Loucy (cell line): Measurements from ENCODE around the gene CACNA1C.

Experiments used
- H2AFZ ChIP-seq: fragments of 200-600 bp; sonication (generic); 2 replicates; pipeline ENCODE4 v1.6.0; 2016; ENCODE audit warnings: antibody characterized with exemption, mild to moderate bottlenecking, low read length, moderate library complexity
- H3F3A ChIP-seq: fragments of 200-600 bp; 2 replicates; pipeline ENCODE4 v1.6.0; 2016; ENCODE audit warnings: antibody characterized with exemption, low read depth, mild to moderate bottlenecking
- H3K27me3 ChIP-seq: fragments of 200-600 bp; sonication (generic); 2 replicates; pipeline ENCODE4 v1.6.1; 2014; ENCODE audit warnings: low read length, mild to moderate bottlenecking; ENCODE audit not compliant: insufficient read depth, poor library complexity, severe bottlenecking
- H3K36me3 ChIP-seq: fragments of 200-600 bp; sonication (generic); 2 replicates; pipeline ENCODE4 v1.6.1; 2016; ENCODE audit warnings: low read length; ENCODE audit not compliant: insufficient read depth
- H3K4me1 ChIP-seq: fragments of 200-600 bp; sonication (generic); 2 replicates; pipeline ENCODE4 v1.5.1; 2014; ENCODE audit warnings: low read length, mild to moderate bottlenecking; ENCODE audit not compliant: insufficient read depth, poor library complexity, severe bottlenecking
- H3K4me2 ChIP-seq: fragments of 200-600 bp; sonication (generic); 2 replicates; pipeline ENCODE4 v1.6.0; 2014; ENCODE audit warnings: antibody characterized with exemption, low read length, low read depth, mild to moderate bottlenecking; ENCODE audit not compliant: poor library complexity, severe bottlenecking
- H3K4me3 ChIP-seq: fragments of 200-600 bp; sonication (generic); 2 replicates; pipeline ENCODE4 v1.5.1; 2014; ENCODE audit warnings: low read length, mild to moderate bottlenecking, mixed read lengths; ENCODE audit not compliant: poor library complexity, severe bottlenecking
- H3K79me2 ChIP-seq: fragments of 200-600 bp; sonication (generic); 2 replicates; pipeline ENCODE4 v1.6.1; 2014; ENCODE audit warnings: low read length; ENCODE audit not compliant: insufficient read depth
- H3K9ac ChIP-seq: fragments of 200-600 bp; sonication (generic); 2 replicates; pipeline ENCODE4 v1.6.0; 2014; ENCODE audit warnings: mild to moderate bottlenecking, low read depth, low read length, moderate library complexity; ENCODE audit not compliant: poor library complexity, severe bottlenecking
- H3K9me2 ChIP-seq: fragments of 200-600 bp; sonication (generic); replicated peaks from 2 replicates; pipeline ENCODE4 v1.6.1; 2016; ENCODE audit warnings: low read depth, low read length, mixed read lengths
- H3K9me3 ChIP-seq: fragments of 200-600 bp; sonication (generic); 2 replicates; pipeline ENCODE4 v1.6.1; 2014; ENCODE audit warnings: mild to moderate bottlenecking, antibody characterized with exemption, low read length, low read depth; ENCODE audit not compliant: insufficient read depth
- H4K20me1 ChIP-seq: fragments of 200-600 bp; sonication (generic); 2 replicates; pipeline ENCODE4 v1.6.0; 2014; ENCODE audit warnings: antibody characterized with exemption, low read length, mild to moderate bottlenecking; ENCODE audit not compliant: insufficient read depth, poor library complexity, severe bottlenecking
- EZH2phosphoT487 ChIP-seq: fragments of 200-600 bp; IDR thresholded peaks from 2 replicates; pipeline ENCODE4 v1.6.1; 2018; ENCODE audit warnings: antibody characterized with exemption, mild to moderate bottlenecking, moderate library complexity, borderline replicate concordance
- TF ChIP-seq, protein P1 (sequence below): fragments of 200-600 bp; sonication (generic); conservative IDR thresholded peaks from 2 replicates; pipeline ENCODE4 v1.5.1; 2014; ENCODE audit warnings: mild to moderate bottlenecking, antibody characterized with exemption, low read length

CACNA1C gene

DNA sequence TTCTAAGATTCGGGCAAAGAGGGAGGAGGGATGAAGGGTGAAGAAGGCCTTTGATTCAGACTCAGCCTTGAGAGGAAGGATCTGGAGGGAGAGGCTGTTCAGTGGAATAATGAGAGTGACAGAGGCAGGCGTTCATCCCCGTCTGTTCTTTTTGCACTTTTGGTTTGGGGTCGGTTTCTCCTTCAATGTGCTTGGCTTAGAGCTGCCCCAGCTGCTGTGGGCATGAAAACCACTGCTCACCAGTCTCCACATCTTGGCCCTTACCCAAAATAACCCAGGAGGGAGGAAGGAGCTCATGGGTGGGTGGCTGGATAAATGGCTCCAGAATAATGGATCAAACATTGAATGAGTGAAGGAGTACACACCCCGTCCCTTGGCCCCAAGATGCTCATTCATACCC is 480.2 kb downstream of the CACNA1C start:
- no peak overlapping the region for H3K4me3 ChIP-seq
- H4K20me1 ChIP-seq, result no peaks in the 10 kb centered on the region
- TF ChIP-seq, protein P1, sequence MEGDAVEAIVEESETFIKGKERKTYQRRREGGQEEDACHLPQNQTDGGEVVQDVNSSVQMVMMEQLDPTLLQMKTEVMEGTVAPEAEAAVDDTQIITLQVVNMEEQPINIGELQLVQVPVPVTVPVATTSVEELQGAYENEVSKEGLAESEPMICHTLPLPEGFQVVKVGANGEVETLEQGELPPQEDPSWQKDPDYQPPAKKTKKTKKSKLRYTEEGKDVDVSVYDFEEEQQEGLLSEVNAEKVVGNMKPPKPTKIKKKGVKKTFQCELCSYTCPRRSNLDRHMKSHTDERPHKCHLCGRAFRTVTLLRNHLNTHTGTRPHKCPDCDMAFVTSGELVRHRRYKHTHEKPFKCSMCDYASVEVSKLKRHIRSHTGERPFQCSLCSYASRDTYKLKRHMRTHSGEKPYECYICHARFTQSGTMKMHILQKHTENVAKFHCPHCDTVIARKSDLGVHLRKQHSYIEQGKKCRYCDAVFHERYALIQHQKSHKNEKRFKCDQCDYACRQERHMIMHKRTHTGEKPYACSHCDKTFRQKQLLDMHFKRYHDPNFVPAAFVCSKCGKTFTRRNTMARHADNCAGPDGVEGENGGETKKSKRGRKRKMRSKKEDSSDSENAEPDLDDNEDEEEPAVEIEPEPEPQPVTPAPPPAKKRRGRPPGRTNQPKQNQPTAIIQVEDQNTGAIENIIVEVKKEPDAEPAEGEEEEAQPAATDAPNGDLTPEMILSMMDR, result no peak
- TF ChIP-seq EZH2phosphoT487, result no peak
- H3K36me3 ChIP-seq, result no peaks in the 10 kb centered on the region
- H3K27me3 ChIP-seq, result no peaks in the 10 kb centered on the region
- H3K4me2 ChIP-seq, result no peak overlapping the region
- H2AFZ ChIP-seq, result no peak overlapping the region
- no peaks in the 10 kb centered on the region for H3K4me1 ChIP-seq
- no peak overlapping the region for H3K9ac ChIP-seq
- H3K9me3 ChIP-seq, result no peaks in the 10 kb centered on the region
- H3K9me2 ChIP-seq, result no peaks in the 10 kb centered on the region
- no peaks in the 10 kb centered on the region for H3K79me2 ChIP-seq
- H3F3A ChIP-seq, result no peaks in the 10 kb centered on the region

DNA sequence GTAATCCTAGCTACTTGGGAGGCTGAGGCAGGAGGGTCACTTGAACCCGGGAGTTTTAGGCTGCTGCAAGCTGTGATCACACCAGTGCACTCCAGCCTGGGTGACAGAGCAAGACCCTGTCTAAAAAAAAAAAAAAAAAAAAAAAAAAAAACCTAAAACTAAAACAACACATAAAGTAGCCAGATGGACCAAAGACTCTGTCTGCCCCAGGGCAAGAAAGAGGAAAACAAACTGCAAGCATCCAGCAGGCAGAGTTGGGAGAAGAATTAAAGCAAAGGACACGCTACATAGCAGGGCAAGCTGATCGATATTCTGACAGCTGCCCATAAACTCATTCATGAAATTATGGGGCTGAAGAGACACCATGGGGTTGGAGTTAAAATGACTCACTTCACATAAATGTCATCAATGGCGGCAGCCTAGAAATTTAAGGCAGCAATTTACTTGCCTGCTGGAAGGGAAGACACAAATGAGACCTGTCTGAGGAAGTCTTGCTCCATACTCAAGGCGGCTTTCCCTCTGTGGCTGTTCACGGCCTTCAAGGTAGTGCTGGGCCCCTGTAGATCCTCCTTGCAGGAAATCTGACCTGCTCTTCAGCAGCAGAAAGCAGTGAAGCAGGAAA is 482.9 kb downstream of the CACNA1C start:
- Histone ChIP-seq H3K79me2 (no peaks in the 10 kb centered on the region), H3K4me3 (no peak overlapping the region), H3K9me3 (no peaks in the 10 kb centered on the region), H3K9ac (no peak overlapping the region), H3K4me1 (no peaks in the 10 kb centered on the region), H2AFZ (no peak overlapping the region), H3K27me3 (no peaks in the 10 kb centered on the region), H3K9me2 (no peaks in the 10 kb centered on the region), H3K36me3 (no peaks in the 10 kb centered on the region), H4K20me1 (no peaks in the 10 kb centered on the region), H3K4me2 (no peak overlapping the region), H3F3A (no peaks in the 10 kb centered on the region)
- TF ChIP-seq, protein P1, result no peak
- no peak for TF ChIP-seq EZH2phosphoT487

DNA sequence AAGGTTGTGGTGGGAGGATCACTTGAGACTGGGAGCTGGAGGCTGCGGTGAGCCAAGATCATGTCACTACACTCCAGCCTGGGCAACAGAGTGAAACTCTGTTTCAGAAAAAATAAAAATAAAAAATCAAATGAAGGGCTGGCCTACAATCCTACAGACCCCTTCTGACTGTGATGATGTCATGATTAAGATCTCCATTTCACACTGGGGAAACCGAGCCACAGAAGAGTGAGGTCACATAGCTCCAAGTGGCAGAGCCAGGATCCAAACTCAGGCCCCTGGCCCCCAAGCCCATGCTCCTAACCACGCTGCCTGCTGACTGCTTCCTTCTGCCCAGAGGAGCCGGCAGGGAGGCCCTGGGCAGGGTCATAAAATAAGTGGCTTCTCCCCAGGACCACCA is 483.9 kb downstream of the CACNA1C start:
- H3K36me3 ChIP-seq, result no peaks in the 10 kb centered on the region
- H3K4me3 ChIP-seq, result no peak overlapping the region
- no peak overlapping the region for H2AFZ ChIP-seq
- H4K20me1 ChIP-seq, result no peaks in the 10 kb centered on the region
- H3K9me2 ChIP-seq, result no peaks in the 10 kb centered on the region
- H3K79me2 ChIP-seq, result no peaks in the 10 kb centered on the region
- no peaks in the 10 kb centered on the region for H3F3A ChIP-seq
- no peaks in the 10 kb centered on the region for H3K9me3 ChIP-seq
- H3K4me1 ChIP-seq, result no peaks in the 10 kb centered on the region
- H3K27me3 ChIP-seq, result no peaks in the 10 kb centered on the region
- H3K4me2 ChIP-seq, result no peak overlapping the region
- TF ChIP-seq, protein P1, result no peak
- TF ChIP-seq EZH2phosphoT487, result no peak
- H3K9ac ChIP-seq, result no peak overlapping the region
